K562 (cell line): ENCODE measurements around the gene ENDOU. TPM values are rescaled to one million over a fixed set of nuclear protein-coding genes. Genes with fewer than 3 reads are reported as not detected.

Experiments
- ATAC-seq: fragments of 200-7000 bp; cut with Tn5 transposase; 3 replicates; pipeline ENCODE4 v1.9.1; 2020; ENCODE audit warnings: moderate library complexity
- BruUV-seq: library from RNA; stranded (reverse); fragments of 400-500 nt; replicated peaks from 2 replicates; lab custom pipeline; 2021; lab: Mats Ljungman, UMichigan
- CTCF ChIA-PET: fragments of 300-600 bp; formaldehyde crosslinking; extraction: SDS; loops from one replicate; lab custom pipeline; 2021; ENCODE audit warnings: low intra/inter-chr PET ratio; lab: Yijun Ruan, JAX
- POLR2A ChIA-PET: fragments of 300-600, 350-650 bp; sonication (Branson Sonifier 250); formaldehyde crosslinking; extraction: SDS; loops from one replicate; lab custom pipeline; 2021; ENCODE audit warnings: antibody characterized with exemption, inconsistent platforms; lab: Yijun Ruan, JAX
- DNase-seq, 4 experiments: peaks; one replicate each; pipeline versions ENCODE4 v3.0.0 to v3.0.0-alpha.2; 2011 to 2018; ENCODE audit warnings: low spot score in 3 of 4, mixed read lengths in 3 of 4; ENCODE audit errors: extremely low read depth in 1 of 4
- FAIRE-seq: peaks from 2 replicates; lab custom pipeline; 2011; peaks lifted over from hg19 to GRCh38; lab: Jason Lieb, UNC
- H2AFZ ChIP-seq: 2 replicates; pipeline ENCODE4 v1.6.0; 2011; ENCODE audit warnings: low read depth, low read length, control low read depth, inconsistent platforms
- H3K27ac ChIP-seq: fragments of 200-600 bp; 3 replicates; pipeline ENCODE4 v1.8.0; 2011; ENCODE audit warnings: low read depth, mild to moderate bottlenecking, control low read depth, inconsistent platforms, low read length, moderate library complexity, mixed read lengths; ENCODE audit errors: extremely low read depth
- H3K27me3 ChIP-seq, 2 experiments: fragments of 300-600 bp in 1 of 2; 2 replicates in 1 of 2; 3 replicates in 1 of 2; pipeline versions ENCODE4 v1.6.0 to v1.8.0; 2011; ENCODE audit warnings: inconsistent platforms in 2 of 2, low read length in 2 of 2, mild to moderate bottlenecking in 1 of 2, mixed read lengths in 1 of 2, moderate library complexity in 1 of 2; ENCODE audit not compliant: control insufficient read depth in 2 of 2, insufficient read depth in 2 of 2
- H3K36me3 ChIP-seq: fragments of 300-600 bp; 3 replicates; pipeline ENCODE4 v1.8.0; 2011; ENCODE audit warnings: mild to moderate bottlenecking, low read length, inconsistent platforms; ENCODE audit not compliant: control insufficient read depth, insufficient read depth
- H3K4me1 ChIP-seq, 2 experiments: fragments of 200-600 bp in 1 of 2; replicated peaks in 1 of 2; 2 replicates in 1 of 2; 3 replicates in 1 of 2; pipeline versions ENCODE4 v1.5.1 to v1.8.0; 2011; ENCODE audit warnings: inconsistent platforms in 2 of 2, low read length in 2 of 2, mild to moderate bottlenecking in 1 of 2, mixed read lengths in 1 of 2, moderate library complexity in 1 of 2; ENCODE audit not compliant: control insufficient read depth in 2 of 2, insufficient read depth in 2 of 2
- H3K4me2 ChIP-seq: 2 replicates; pipeline ENCODE4 v1.6.1; 2011; ENCODE audit warnings: low read length, control low read depth, inconsistent platforms, mixed read lengths; ENCODE audit not compliant: insufficient read depth
- H3K4me3 ChIP-seq: fragments of 200-600 bp; sonication (generic), shearing (Covaris generic); 2 replicates; pipeline ENCODE4 v1.5.1; 2016; ENCODE audit warnings: control low read depth, inconsistent platforms
- H3K79me2 ChIP-seq: fragments of 200-600 bp; 3 replicates; pipeline ENCODE4 v1.8.0; 2011; ENCODE audit warnings: low read length, inconsistent platforms; ENCODE audit not compliant: control insufficient read depth, insufficient read depth
- H3K9ac ChIP-seq, 2 experiments: 2 replicates each; pipeline versions ENCODE4 v1.6.0 to v1.6.1; 2011; ENCODE audit warnings: low read depth in 2 of 2, low read length in 2 of 2, control low read depth in 1 of 2, inconsistent platforms in 1 of 2, mild to moderate bottlenecking in 1 of 2, mixed read lengths in 1 of 2; ENCODE audit not compliant: insufficient read depth in 1 of 2
- H3K9me1 ChIP-seq: one replicate; pipeline ENCODE4 v1.6.0; 2011; ENCODE audit warnings: inconsistent platforms, mild to moderate bottlenecking, low read length, moderate library complexity; ENCODE audit not compliant: control insufficient read depth, insufficient read depth
- H3K9me3 ChIP-seq: replicated peaks from 2 replicates; pipeline ENCODE4 v1.5.1; 2011; ENCODE audit warnings: low read depth, low read length, inconsistent platforms; ENCODE audit not compliant: control insufficient read depth, insufficient read depth
- H4K20me1 ChIP-seq: replicated peaks from 2 replicates; pipeline ENCODE4 v1.6.1; 2011; ENCODE audit warnings: low read length, inconsistent platforms, mixed read lengths; ENCODE audit not compliant: control insufficient read depth, insufficient read depth
- CHD4 ChIP-seq: fragments of 200-600 bp; sonication (generic); IDR thresholded peaks from 3 replicates; pipeline ENCODE4 v1.6.1; 2012; ENCODE audit warnings: low read depth, mild to moderate bottlenecking, mixed read lengths, low read length, inconsistent platforms; ENCODE audit not compliant: insufficient read depth, insufficient replicate concordance, poor library complexity, severe bottlenecking
- FIP1L1 ChIP-seq: fragments of 200-400 bp; formaldehyde crosslinking; IDR thresholded peaks from 2 replicates; pipeline ENCODE4 v1.6.1; 2018; ENCODE audit warnings: mild to moderate bottlenecking, low read depth, low read length; ENCODE audit not compliant: poor library complexity, severe bottlenecking
- NCOA1 ChIP-seq: fragments of 450-650 bp; IDR thresholded peaks from 2 replicates; pipeline ENCODE4 v1.6.1; 2016; ENCODE audit warnings: low read depth
- NRF1 ChIP-seq, 2 experiments: fragments of 450-650 bp; IDR thresholded peaks in 1 of 2; conservative IDR thresholded peaks in 1 of 2; 2 replicates each; pipeline ENCODE4 v1.6.1; 2014; ENCODE audit warnings: mild to moderate bottlenecking in 2 of 2
- POLR2AphosphoS2 ChIP-seq: IDR thresholded peaks from 2 replicates; pipeline ENCODE4 v1.6.1; 2012; ENCODE audit warnings: low read length, improper control_type of control experiment
- POLR2B ChIP-seq: fragments of 450-650 bp; IDR thresholded peaks from 2 replicates; pipeline ENCODE4 v1.6.1; 2018; ENCODE audit warnings: low read depth; ENCODE audit not compliant: partially characterized antibody
- SAFB ChIP-seq: fragments of 200-400 bp; formaldehyde crosslinking; IDR thresholded peaks from 2 replicates; pipeline ENCODE4 v1.6.1; 2017; ENCODE audit warnings: low read depth, low read length, borderline replicate concordance
- TARDBP ChIP-seq: fragments of 450-650 bp; IDR thresholded peaks from 2 replicates; pipeline ENCODE4 v1.6.1; 2016
- TEAD1 ChIP-seq, 2 experiments: fragments of 450-650 bp in 1 of 2; sonication (generic) in 1 of 2; formaldehyde crosslinking; IDR thresholded peaks; 2 replicates each; pipeline versions ENCODE4 v1.4.0 to v1.8.0; 2020 to 2022; ENCODE audit warnings: mild to moderate bottlenecking in 2 of 2, missing genetic modification reagents in 1 of 2
- TSC22D4 ChIP-seq: fragments of 450-650 bp; IDR thresholded peaks from 2 replicates; pipeline ENCODE4 v1.6.1; 2016; ENCODE audit warnings: missing genetic modification characterization, missing biosample characterization, control low read depth
- ZBTB7A ChIP-seq: IDR thresholded peaks from 2 replicates; pipeline ENCODE4 v1.6.1; 2011; ENCODE audit warnings: low read depth, mild to moderate bottlenecking, low read length, moderate library complexity, borderline replicate concordance; ENCODE audit not compliant: control insufficient read depth
- ZC3H4 ChIP-seq: sonication (generic); formaldehyde crosslinking; IDR thresholded peaks from 2 replicates; pipeline ENCODE4 v1.9.0; 2021; ENCODE audit warnings: missing genetic modification reagents, borderline replicate concordance
- ZNF197 ChIP-seq: fragments of 200-800 bp; sonication (Bioruptor generic); IDR thresholded peaks from 2 replicates; pipeline ENCODE4 v1.6.1; 2016; ENCODE audit warnings: low read depth, missing genetic modification characterization, missing compliant biosample characterization
- WGBS: fragments of 100-300 bp; shearing (Covaris generic); methylation state at CpG from one replicate; pipeline ENCODE4 v1.1.6; 2016; ENCODE audit warnings: low coverage, mixed read lengths; ENCODE audit not compliant: insufficient coverage; ENCODE audit errors: missing lambda C conversion rate; 5-methylcytosine and 5-hydroxymethylcytosine counted together
- in situ Hi-C: fragments of 300-500 bp; cut with MboI; formaldehyde crosslinking; loops from 4 replicates; pipeline ENCODE4 v1.15.0; 2018; ENCODE audit warnings: inconsistent platforms, mixed read lengths
- intact Hi-C: fragments of 100-400 bp; cut with micrococcal nuclease; formaldehyde crosslinking; loops from 2 replicates; pipeline ENCODE4 v1.14.2; 2022
- polyA plus RNA-seq, 8 experiments: library from polyadenylated mRNA; depleted of rRNA in 4 of 8; stranded (reverse) in 5 of 8; unstranded in 3 of 8; fragments of >200 nt; fragmentation: Nextera tagmentation in 2 of 8; fragmentation: Illumina TruSeq in 1 of 8; extraction: Ambion mirVana in 2 of 8; extraction: Trizol in 1 of 8; gene quantifications; 2 replicates each; pipeline versions ENCODE4 v1.2.1 to v1.2.3, GENCODE V29; 2011 to 2014; ENCODE audit warnings: inconsistent platforms in 1 of 8, missing spikeins in 1 of 8
- total RNA-seq, 7 experiments: library from RNA; depleted of rRNA in 6 of 7; stranded (reverse); fragments of >200 nt in 6 of 7; fragmentation: Illumina TruSeq in 2 of 7; extraction: Trizol in 2 of 7; gene quantifications; 2 replicates each; pipeline versions ENCODE4 v1.2.1 to v1.2.3, GENCODE V29; 2011 to 2021; ENCODE audit warnings: low replicate concordance in 1 of 7
- TF ChIP-seq, protein P1 (sequence below): fragments of 450-650 bp; IDR thresholded peaks from 2 replicates; pipeline ENCODE4 v1.6.1; 2016; ENCODE audit warnings: antibody characterized with exemption

ENDOU gene
- total and polyA plus RNA-seq, 9 of the 15 experiments (the other 6 are each of a cell fraction or from before 2014, with no cell fraction given), result 0.03 TPM; not detected in 8

DNA sequence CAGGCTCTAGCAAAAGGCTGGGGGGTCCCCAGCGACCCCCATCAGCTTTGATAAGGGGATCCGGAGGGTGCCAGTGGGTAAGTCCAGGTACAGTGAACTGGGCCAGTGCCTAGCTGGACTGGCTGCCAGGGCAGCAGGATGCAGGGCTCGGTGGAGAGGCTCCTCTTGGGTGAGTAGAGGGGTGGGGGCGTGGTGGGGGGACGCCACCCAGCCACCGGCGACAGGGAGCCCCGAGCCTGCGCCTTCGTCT is 33.2 kb upstream of the ENDOU start:
- H2AFZ ChIP-seq, result peak overlapping the region; percentile 97
- 15% methylated on average over 6 of the region's 10 CpGs for WGBS
- TF ChIP-seq ZBTB7A (0 out of 2 replicates have a peak, but pooled peaks have one; percentile 42), FIP1L1 (no peak)
- CTCF ChIA-PET, result interaction anchor here (0.6 to 1.6 kb wide), 6 partner anchors 20 to 1259 kb away, joined by 3 to 9 read pairs (median 4); no protein-coding TSS in a partner anchor
- intact Hi-C loops (no loop called here), in situ Hi-C loops (no loop called here)
- no peaks in the 10 kb centered on the region for H3K9me3 ChIP-seq
- no peaks in the 10 kb centered on the region for H3K79me2 ChIP-seq
- H3K27ac ChIP-seq, result no peak overlapping the region
- no peaks in the 10 kb centered on the region for H3K9me1 ChIP-seq
- no peaks in the 10 kb centered on the region for H4K20me1 ChIP-seq
- peak overlapping the region; percentile 57 for H3K4me3 ChIP-seq
- peak overlapping the region; percentile 88 for H3K4me2 ChIP-seq
- ATAC-seq (no peak), DNase-seq (no peak), FAIRE-seq (no peak)
- POLR2A ChIA-PET, result interaction anchor here (0.8 to 2.3 kb wide), 10 partner anchors 9 to 53 kb away, joined by 3 to 7 read pairs (median 4); partner anchors contain the start of gene RPAP3
- no TSS peak for BruUV-seq
- no peaks in the 10 kb centered on the region for H3K36me3 ChIP-seq
- peaks cover 13 to 22% of the 10 kb centered on the region in 2 experiments; a peak in 4 of 5 replicates for H3K4me1 ChIP-seq
- H3K27me3 ChIP-seq, result no peaks in the 10 kb centered on the region
- H3K9ac ChIP-seq, result peak overlapping the region; percentile 76 to 88; a peak in 3 of 4 replicates

DNA sequence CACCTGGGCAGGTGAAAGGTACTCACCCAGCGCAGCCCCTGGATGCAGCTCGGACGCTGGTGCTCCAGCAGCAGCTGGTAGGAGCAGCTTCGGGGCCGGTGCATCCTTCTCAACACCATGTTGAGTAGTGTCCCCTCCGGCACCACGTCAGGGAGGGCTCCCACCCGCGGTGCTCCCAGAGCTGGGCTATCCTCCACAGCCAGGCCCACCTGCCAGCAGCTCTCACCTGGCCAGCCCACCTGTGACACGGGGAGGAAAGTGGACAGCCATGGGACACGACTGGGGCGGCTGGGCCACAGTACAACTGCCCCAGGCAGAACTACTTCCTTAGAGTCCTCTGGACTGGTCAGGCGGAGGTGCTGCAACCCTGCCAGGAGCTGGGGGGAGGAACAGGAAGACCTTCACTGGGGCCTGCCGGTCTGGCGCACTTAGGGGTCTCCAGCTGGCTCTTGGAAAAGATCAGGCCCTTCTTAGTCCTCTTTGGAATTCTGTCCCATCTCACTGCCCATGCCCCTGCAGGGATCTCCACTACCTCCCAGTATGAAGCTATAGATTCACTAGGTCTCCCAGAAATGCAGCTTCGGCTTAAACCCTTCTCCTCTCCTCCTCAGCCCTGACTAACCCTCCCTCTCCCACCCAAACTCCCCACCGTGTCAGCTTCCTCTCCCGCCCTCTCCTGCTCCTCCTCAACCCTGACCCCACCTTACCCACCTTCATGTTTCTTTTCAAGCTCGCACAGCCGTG is 32.7 kb upstream of the ENDOU start:
- POLR2A ChIA-PET, result interaction anchor here (0.8 to 2.3 kb wide), 11 partner anchors 9 to 83 kb away, joined by 3 to 7 read pairs (median 4); partner anchors contain the start of gene RPAP3
- H3K9ac ChIP-seq, result peak overlapping the region; percentile 76 to 88; a peak in 3 of 4 replicates
- 55% methylated on average over 17 of the region's 20 CpGs for WGBS
- TF ChIP-seq NRF1 (conservative IDR thresholded peaks at IDR 0.05 in 1 of 2, IDR thresholded peaks at IDR 0.05 in 1 of 2) (no peak), ZC3H4 (no peak), TSC22D4 (no peak), ZNF197 (CRISPR knock-in tag) (no peak), TARDBP (no peak), NCOA1 (no peak), CHD4 (no peak), SAFB (no peak), POLR2AphosphoS2 (no peak), TEAD1 (CRISPR knock-in tag; IDR thresholded peaks at IDR 0.05) (no peak), POLR2B (no peak)
- TF ChIP-seq, protein P1, sequence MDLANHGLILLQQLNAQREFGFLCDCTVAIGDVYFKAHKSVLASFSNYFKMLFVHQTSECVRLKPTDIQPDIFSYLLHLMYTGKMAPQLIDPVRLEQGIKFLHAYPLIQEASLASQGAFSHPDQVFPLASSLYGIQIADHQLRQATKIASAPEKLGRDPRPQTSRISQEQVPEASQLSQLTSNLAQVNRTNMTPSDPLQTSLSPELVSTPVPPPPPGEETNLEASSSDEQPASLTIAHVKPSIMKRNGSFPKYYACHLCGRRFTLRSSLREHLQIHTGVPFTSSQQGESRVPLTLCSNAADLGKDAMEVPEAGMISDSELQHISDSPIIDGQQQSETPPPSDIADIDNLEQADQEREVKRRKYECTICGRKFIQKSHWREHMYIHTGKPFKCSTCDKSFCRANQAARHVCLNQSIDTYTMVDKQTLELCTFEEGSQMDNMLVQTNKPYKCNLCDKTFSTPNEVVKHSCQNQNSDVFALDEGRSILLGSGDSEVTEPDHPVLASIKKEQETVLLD, result no peak

More for the DNA sequence above, 32.7 kb upstream of the ENDOU start:
- Histone ChIP-seq H4K20me1 (no peaks in the 10 kb centered on the region), H3K27ac (no peak overlapping the region), H2AFZ (0 out of 2 replicates have a peak overlapping the region, but pooled peaks have one; percentile 97), H3K9me1 (no peaks in the 10 kb centered on the region), H3K4me3 (peak overlapping the region; percentile 57), H3K79me2 (no peaks in the 10 kb centered on the region), H3K36me3 (no peaks in the 10 kb centered on the region), H3K4me1 (peaks cover 14 to 25% of the 10 kb centered on the region in 2 experiments; a peak in 4 of 5 replicates), H3K4me2 (peak overlapping the region; percentile 88), H3K9me3 (no peaks in the 10 kb centered on the region), H3K27me3 (no peaks in the 10 kb centered on the region)
- in situ Hi-C loops (no loop called here), intact Hi-C loops (no loop called here)
- DNase-seq (no peak), ATAC-seq (no peak), FAIRE-seq (no peak)
- BruUV-seq, result no TSS peak
- CTCF ChIA-PET, result interaction anchor here (0.6 to 1.4 kb wide), 4 partner anchors 21 to 1961 kb away, joined by 3 to 4 read pairs (median 3); no protein-coding TSS in a partner anchor
